Activated naive CD8-positive, alpha-beta T cell treated with anti-CD3 and anti-CD28 coated beads, Interleukin-2, amount 50 U/mL, for 24 hours (primary cell): ENCODE data around the gene SLC6A9.

Experiments used
- ATAC-seq: fragments of 150-1000 bp; cut with Tn5 transposase; one replicate; pipeline ENCODE4 v1.10.0; 2021
- DNase-seq: peaks from one replicate; pipeline ENCODE4 v3.0.0; 2021
- H3K27ac Mint-ChIP-seq: one replicate; pipeline ENCODE4 v1.8.0; 2021; ENCODE audit warnings: mild to moderate bottlenecking, mixed read lengths
- H3K27me3 Mint-ChIP-seq: one replicate; pipeline ENCODE4 v1.8.0; 2021; ENCODE audit warnings: mixed read lengths
- H3K36me3 Mint-ChIP-seq: one replicate; pipeline ENCODE4 v1.8.0; 2021; ENCODE audit warnings: low read depth, mixed read lengths
- H3K4me1 Mint-ChIP-seq: one replicate; pipeline ENCODE4 v1.8.0; 2021; ENCODE audit warnings: mixed read lengths
- H3K4me3 Mint-ChIP-seq: one replicate; pipeline ENCODE4 v1.8.0; 2021; ENCODE audit warnings: mild to moderate bottlenecking, moderate library complexity, mixed read lengths
- H3K9me3 Mint-ChIP-seq: one replicate; pipeline ENCODE4 v1.8.0; 2021; ENCODE audit warnings: mixed read lengths

The SLC6A9 gene

GRCh38 chr1:43993206-43993914 lies 37.9 kb downstream of the SLC6A9 start:
- Mint-ChIP-seq H3K9me3 (no peaks in the 10 kb centered on the region), H3K27me3 (peaks cover 2% of the 10 kb centered on the region), H3K27ac (no peak overlapping the region), H3K36me3 (no peaks in the 10 kb centered on the region), H3K4me3 (no peak overlapping the region), H3K4me1 (peaks cover 14% of the 10 kb centered on the region)
- ATAC-seq (no peak), DNase-seq (no peak)

- Mint-ChIP-seq H3K4me1 (peaks cover 14% of the 10 kb centered on the region), H3K9me3 (no peaks in the 10 kb centered on the region), H3K27me3 (peaks cover 2% of the 10 kb centered on the region), H3K27ac (peak overlapping the region; percentile 68), H3K36me3 (no peaks in the 10 kb centered on the region), H3K4me3 (peak overlapping the region; percentile 82)
- no peak for ATAC-seq
- DNase-seq = no peak
These were observed 38.8 kb downstream of the SLC6A9 start for GRCh38 chr1:43992232-43992995.

GRCh38 chr1:43991476-43992231 lies 39.6 kb downstream of the SLC6A9 start, which contains the start of gene CCDC24:
TSS of gene CCDC24 (plus strand) at chr1:43991599. CDS start at chr1:43991879, 280 bp downstream.
- no peaks in the 10 kb centered on the region for H3K9me3 Mint-ChIP-seq
- H3K36me3 Mint-ChIP-seq = no peaks in the 10 kb centered on the region
- peaks cover 14% of the 10 kb centered on the region for H3K4me1 Mint-ChIP-seq
- peaks cover 2% of the 10 kb centered on the region for H3K27me3 Mint-ChIP-seq
- DNase-seq (peak; percentile 82), ATAC-seq (peak; percentile 79)
- peak within 1 kb of the TSS; percentile 68 for H3K27ac Mint-ChIP-seq
- peak within 1 kb of the TSS; percentile 82 for H3K4me3 Mint-ChIP-seq

- H3K27ac Mint-ChIP-seq = peak overlapping the region; percentile 68
- no peaks in the 10 kb centered on the region for H3K9me3 Mint-ChIP-seq
These were observed 40.1 kb downstream of the SLC6A9 start for GRCh38 chr1:43991200-43991475.

GRCh38 chr1:43990271-43991199 lies 40.7 kb downstream of the SLC6A9 start:
- H3K27ac Mint-ChIP-seq = no peak overlapping the region
- ATAC-seq = no peak
- peaks cover 2% of the 10 kb centered on the region for H3K27me3 Mint-ChIP-seq
- H3K4me1 Mint-ChIP-seq = peaks cover 14% of the 10 kb centered on the region
- no peak for DNase-seq
- H3K4me3 Mint-ChIP-seq = peak overlapping the region; percentile 82
- peaks cover under 1% of the 10 kb centered on the region for H3K36me3 Mint-ChIP-seq
- no peaks in the 10 kb centered on the region for H3K9me3 Mint-ChIP-seq

More at GRCh38 chr1:43991200-43991475, 40.1 kb downstream of the SLC6A9 start:
- DNase-seq (no peak), ATAC-seq (no peak)
- peaks cover 14% of the 10 kb centered on the region for H3K4me1 Mint-ChIP-seq
- no peaks in the 10 kb centered on the region for H3K36me3 Mint-ChIP-seq
- H3K27me3 Mint-ChIP-seq = peaks cover 2% of the 10 kb centered on the region
- peak overlapping the region; percentile 82 for H3K4me3 Mint-ChIP-seq

- Mint-ChIP-seq H3K4me3 (no peak overlapping the region), H3K4me1 (peaks cover 11% of the 10 kb centered on the region), H3K27ac (no peak overlapping the region), H3K36me3 (peaks cover 12% of the 10 kb centered on the region), H3K9me3 (no peaks in the 10 kb centered on the region), H3K27me3 (no peaks in the 10 kb centered on the region)
- ATAC-seq (no peak), DNase-seq (no peak)
These were observed 43.9 kb downstream of the SLC6A9 start for GRCh38 chr1:43987159-43987902.

- no peaks in the 10 kb centered on the region for H3K9me3 Mint-ChIP-seq
- no peak overlapping the region for H3K27ac Mint-ChIP-seq
- H3K4me1 Mint-ChIP-seq = peaks cover 7% of the 10 kb centered on the region
- DNase-seq = no peak
- ATAC-seq = no peak
- H3K27me3 Mint-ChIP-seq = no peaks in the 10 kb centered on the region
- H3K4me3 Mint-ChIP-seq = no peak overlapping the region
- H3K36me3 Mint-ChIP-seq = peaks cover 14% of the 10 kb centered on the region
These were observed 44.5 kb downstream of the SLC6A9 start for GRCh38 chr1:43986712-43987111.

GRCh38 chr1:43985984-43986595 lies 45.2 kb downstream of the SLC6A9 start:
- H3K9me3 Mint-ChIP-seq = no peaks in the 10 kb centered on the region
- H3K27me3 Mint-ChIP-seq = no peaks in the 10 kb centered on the region
- no peak overlapping the region for H3K27ac Mint-ChIP-seq
- H3K4me3 Mint-ChIP-seq = no peak overlapping the region
- peaks cover 4% of the 10 kb centered on the region for H3K4me1 Mint-ChIP-seq
- no peak for ATAC-seq
- no peak for DNase-seq
- peaks cover 14% of the 10 kb centered on the region for H3K36me3 Mint-ChIP-seq

GRCh38 chr1:43984855-43985254 lies 46.4 kb downstream of the SLC6A9 start:
- H3K9me3 Mint-ChIP-seq = no peaks in the 10 kb centered on the region
- H3K4me1 Mint-ChIP-seq = peaks cover 10% of the 10 kb centered on the region
- DNase-seq (no peak), ATAC-seq (no peak)
- H3K27ac Mint-ChIP-seq = no peak overlapping the region
- H3K36me3 Mint-ChIP-seq = peaks cover 19% of the 10 kb centered on the region
- H3K4me3 Mint-ChIP-seq = no peak overlapping the region
- H3K27me3 Mint-ChIP-seq = peaks cover 2% of the 10 kb centered on the region

- ATAC-seq = no peak
- Mint-ChIP-seq H3K4me1 (peaks cover 15% of the 10 kb centered on the region), H3K27me3 (peaks cover 2% of the 10 kb centered on the region), H3K4me3 (no peak overlapping the region), H3K36me3 (peaks cover 23% of the 10 kb centered on the region), H3K9me3 (no peaks in the 10 kb centered on the region), H3K27ac (no peak overlapping the region)
- DNase-seq = no peak
These were observed 47.9 kb downstream of the SLC6A9 start for GRCh38 chr1:43983253-43983899.

- Mint-ChIP-seq H3K27ac (no peak overlapping the region), H3K4me1 (peaks cover 19% of the 10 kb centered on the region), H3K9me3 (no peaks in the 10 kb centered on the region), H3K4me3 (no peak overlapping the region), H3K36me3 (peaks cover 28% of the 10 kb centered on the region), H3K27me3 (peaks cover 2% of the 10 kb centered on the region)
- DNase-seq (no peak), ATAC-seq (no peak)
These were observed 48.5 kb downstream of the SLC6A9 start for GRCh38 chr1:43982808-43983207.

GRCh38 chr1:43982241-43982640 lies 49.0 kb downstream of the SLC6A9 start:
- ATAC-seq = no peak
- Mint-ChIP-seq H3K27me3 (peaks cover 2% of the 10 kb centered on the region), H3K4me1 (peaks cover 25% of the 10 kb centered on the region), H3K27ac (no peak overlapping the region), H3K9me3 (no peaks in the 10 kb centered on the region), H3K36me3 (peaks cover 33% of the 10 kb centered on the region), H3K4me3 (no peak overlapping the region)
- no peak for DNase-seq

- H3K9me3 Mint-ChIP-seq = no peaks in the 10 kb centered on the region
- H3K27ac Mint-ChIP-seq = no peak overlapping the region
- H3K27me3 Mint-ChIP-seq = peaks cover 2% of the 10 kb centered on the region
- H3K4me1 Mint-ChIP-seq = peaks cover 31% of the 10 kb centered on the region
- H3K4me3 Mint-ChIP-seq = no peak overlapping the region
- DNase-seq (no peak), ATAC-seq (no peak)
- H3K36me3 Mint-ChIP-seq = peaks cover 39% of the 10 kb centered on the region
These were observed 49.6 kb downstream of the SLC6A9 start for GRCh38 chr1:43981636-43982035.
